HG03520 (cell line): ENCODE data around the gene DISC1.

ENCODE experiments used
- ATAC-seq: cut with Tn5 transposase; IDR thresholded peaks from one replicate; pipeline ENCODE4 v1.9.1; 2021; ENCODE audit warnings: mild to moderate bottlenecking, moderate library complexity; ENCODE audit not compliant: unreplicated experiment

Gene DISC1

DNA sequence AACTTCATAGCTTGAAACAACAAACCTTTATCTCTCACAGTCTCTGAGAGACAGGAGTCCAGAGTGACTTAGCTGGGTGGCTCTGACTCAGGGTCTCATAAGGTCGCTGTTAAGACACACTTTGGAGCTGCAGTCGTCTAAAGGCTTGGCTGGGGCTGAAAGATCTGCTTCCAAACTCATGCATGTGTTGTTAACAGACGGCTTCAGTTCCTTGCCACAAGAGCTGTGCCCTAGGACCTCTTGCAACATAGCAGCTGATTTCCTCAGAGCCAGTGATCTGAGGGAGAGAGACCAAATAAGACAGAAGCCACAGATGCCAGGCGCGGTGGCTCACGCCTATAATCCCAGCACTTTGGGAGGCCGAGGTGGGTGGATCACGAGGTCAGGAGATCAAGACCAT lies 176.8 kb downstream of the DISC1 start:
- ATAC-seq = no peak

DNA sequence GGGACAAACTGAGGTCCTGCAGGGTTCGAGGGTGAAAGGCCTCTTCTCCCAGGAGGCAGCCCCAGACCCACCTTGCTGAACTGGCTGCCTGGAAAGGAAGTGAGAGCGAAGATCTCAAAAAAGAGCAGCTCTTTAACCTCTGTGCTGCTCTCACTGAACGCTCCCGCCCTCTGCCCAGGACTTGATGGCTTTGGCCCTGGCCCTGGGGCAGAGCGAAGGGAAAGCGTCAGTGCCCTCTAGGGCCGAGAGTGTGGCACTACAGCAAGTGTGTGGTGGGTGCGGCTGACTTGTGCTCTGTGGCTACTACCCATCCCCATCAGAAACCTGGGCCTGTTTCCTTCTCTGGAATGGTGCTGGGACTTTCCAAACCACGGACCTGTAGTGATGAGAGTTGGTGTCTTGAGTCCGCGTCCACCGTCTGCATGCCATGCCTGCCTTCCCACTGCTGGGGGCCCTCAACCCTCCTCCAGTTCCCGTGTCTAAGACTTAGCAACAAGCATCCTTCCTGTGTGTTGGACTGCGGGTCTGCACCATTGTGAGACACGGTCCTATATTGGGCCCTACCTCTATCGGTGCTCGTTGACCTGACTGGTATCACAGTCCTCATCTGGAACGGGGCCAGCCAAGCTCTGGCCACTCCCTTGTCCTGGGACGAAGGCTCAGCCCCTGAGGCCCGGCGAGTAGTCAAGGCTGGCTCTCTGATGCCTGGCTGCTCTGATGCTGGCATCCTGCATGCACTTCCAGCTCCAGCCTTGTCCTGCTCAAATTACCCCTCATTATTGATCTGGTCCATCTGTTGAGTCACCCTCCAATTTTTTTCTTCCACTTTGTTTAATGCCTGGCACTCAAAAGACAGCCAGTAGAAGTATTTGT lies 180.3 kb downstream of the DISC1 start:
- ATAC-seq = peak; percentile 90

DNA sequence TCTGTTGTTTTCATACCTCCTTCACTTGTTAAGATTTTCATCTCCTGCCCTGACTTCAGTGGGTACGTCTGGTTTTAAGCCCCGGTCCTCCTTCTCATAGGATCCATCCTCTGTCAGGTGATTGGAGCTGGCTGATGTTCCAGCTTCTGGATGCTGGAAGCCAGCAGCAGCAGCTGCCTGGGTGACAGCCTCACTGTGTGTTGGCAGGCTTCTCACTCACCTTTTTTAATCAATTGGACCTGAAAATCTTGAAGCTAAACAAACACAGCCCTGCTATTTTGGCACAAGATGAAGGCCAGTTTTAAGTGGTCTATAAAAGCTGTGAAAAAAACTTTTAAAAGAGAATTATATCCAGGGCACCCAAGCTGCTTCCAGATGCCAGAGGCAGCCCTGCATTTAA lies 181.0 kb downstream of the DISC1 start:
- no peak for ATAC-seq

DNA sequence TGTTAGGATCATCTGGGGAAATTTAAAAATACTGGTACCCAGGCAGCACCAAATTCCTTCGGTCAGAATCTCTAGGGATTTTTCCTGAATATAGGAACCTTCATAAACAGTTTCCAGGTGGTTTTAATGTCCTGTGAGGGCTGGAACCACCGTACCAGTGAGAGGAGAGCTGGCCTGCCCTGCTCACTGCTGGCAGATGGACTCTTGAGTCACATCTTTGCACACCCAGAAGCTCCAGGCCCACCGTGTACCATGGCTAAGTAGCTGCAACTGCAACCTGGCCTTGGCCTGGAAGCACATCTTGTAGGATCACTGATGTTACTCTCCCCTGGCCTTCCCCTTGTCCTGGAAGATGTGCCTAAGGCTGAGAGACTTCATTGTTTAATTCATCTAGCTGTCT lies 181.5 kb downstream of the DISC1 start:
- no peak for ATAC-seq

DNA sequence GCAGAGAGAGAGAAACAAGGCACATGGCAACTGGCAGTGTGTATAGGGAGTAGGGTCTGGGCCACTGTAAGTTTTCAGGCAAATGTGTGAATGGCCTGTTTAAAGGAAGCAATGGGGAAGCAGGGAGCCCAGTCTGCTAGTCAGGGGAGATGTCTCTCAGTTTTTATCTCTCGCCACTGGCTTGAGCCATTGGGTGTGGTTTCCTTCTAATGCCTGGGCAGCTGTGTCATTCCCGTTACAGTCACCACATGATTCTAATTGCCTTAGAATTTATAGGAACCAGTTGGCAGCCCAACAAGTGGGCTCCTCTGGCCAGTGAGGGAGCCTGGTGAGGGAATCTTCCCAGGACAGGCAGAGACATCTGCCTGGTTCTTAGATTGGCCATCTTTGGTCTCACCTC lies 182.4 kb downstream of the DISC1 start:
- ATAC-seq = no peak

DNA sequence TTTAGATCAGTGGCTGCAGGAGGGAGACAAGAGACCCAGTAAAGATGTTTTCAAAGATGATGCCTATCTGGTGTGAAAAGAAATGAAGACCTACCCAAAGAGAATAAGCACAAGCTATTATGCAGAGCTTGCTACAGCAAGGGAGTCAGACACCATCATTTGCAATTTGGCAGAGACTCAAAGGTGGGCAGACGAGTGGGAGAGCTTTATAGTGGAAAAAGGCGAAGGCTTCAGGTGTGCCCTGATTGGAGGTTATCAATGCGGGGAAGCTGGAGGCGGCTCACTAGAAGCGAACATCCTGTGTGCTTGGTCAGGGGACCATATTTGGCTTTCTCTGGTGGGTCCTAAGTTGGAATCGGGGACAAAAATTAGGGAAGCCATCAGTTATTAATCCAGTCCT lies 183.8 kb downstream of the DISC1 start:
- ATAC-seq = no peak

DNA sequence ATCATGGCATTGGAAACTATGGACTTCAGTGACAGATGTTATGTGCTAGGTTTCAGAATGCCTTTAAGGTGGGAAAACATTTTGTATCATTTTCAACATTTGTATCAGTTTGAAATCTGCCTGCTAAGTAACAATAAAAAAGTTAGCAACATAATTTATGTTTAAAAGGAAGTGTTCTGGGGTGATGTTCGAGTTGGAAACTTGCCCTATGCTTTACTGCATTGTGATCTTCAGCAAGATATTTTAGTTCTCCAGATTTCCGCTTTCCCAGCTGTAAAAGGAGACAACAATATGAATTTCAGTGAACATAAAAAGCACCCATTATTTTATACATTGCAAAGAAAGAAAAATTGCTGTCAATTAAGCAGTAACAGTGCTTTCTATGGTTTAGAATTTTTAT lies 187.4 kb downstream of the DISC1 start:
- no peak for ATAC-seq

DNA sequence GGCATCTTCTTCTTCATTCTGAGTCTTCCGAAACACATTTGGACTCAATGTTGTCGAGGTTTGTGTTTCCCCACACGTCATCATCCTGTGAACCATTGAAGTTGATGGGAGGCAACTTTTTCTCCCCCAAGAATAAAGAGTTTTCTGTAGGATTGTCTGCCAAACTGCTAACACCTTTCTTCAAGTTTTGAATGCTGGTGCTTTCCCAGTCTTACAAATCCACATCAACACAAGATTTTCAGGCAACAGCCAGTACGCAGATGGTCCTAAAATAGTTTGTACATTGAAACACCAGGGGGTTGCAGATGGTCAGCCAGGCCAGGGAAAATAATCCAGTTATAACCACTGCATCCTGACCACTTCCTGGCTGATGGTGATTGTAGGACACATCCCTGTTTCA lies 187.9 kb downstream of the DISC1 start:
- ATAC-seq = no peak

DNA sequence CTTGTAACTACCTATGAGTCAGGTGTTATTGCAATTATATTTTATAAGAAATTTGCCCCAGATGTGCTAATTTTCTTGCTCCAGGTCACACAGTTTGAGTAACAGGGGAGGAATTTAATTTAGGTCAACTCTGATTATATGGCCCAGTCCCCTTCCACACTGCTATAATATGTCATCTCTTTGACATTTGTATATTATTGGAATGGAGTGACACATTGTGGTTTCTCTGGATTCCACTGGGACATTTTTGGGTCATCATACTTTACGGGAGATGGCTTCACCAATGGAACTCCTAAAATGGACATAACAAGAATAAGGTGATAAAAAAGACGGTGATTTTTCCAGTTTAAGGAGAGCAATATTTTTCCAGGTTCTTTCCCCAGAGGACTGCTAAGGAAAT lies 191.2 kb downstream of the DISC1 start:
- no peak for ATAC-seq

DNA sequence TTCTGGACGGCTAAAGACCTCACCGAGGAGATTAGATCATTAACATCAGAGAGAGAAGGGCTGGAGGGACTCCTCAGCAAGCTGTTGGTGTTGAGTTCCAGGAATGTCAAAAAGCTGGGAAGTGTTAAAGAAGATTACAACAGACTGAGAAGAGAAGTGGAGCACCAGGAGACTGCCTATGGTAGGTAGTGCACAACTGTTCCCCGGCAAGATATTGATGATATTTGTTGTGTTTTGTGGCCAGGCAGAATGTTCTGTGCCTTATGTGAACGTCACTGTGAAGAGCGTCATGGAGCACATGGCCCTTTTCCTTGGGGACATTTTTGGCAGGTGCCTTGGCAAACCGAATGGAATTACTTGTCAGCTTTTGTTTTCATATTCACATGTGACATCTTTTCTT lies 191.7 kb downstream of the DISC1 start:
- no peak for ATAC-seq

DNA sequence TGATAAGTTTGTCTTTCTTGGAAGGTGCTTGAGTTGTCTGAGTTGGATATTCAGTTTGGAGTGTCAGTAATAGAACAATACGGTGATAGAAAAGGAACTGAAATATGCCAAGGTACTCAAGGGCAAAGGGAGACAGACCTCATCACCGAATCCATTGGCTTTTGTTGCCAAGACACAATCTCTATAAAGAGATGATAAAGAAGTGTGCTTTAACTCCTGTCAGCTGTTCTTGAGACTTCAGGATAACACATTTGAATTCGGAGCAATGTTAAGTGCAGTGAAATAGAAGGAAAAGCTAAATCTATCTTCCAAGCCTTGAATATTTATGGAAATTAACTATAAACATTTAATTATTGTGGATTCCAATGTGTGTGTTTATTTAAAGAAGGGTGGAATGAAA lies 194.7 kb downstream of the DISC1 start:
- ATAC-seq = no peak

DNA sequence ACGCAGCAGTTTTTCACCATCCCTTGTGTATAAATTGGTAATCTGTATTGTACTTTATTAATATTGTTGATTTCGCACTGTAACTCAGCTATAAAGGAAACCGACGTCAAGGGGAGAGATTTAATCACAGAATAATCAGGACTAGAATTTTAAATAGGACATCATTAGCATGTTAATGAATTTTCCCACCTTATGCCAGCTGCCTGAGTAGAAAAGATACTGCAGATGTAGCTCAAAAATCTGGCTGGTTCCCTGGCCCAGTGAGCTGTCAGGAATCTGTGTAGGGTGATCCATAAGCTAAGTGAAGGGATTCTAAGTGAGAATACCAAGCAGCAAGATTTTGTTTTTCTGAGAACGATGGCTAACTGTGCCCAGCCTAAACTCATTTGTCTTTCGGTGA lies 195.5 kb downstream of the DISC1 start:
- ATAC-seq = no peak

DNA sequence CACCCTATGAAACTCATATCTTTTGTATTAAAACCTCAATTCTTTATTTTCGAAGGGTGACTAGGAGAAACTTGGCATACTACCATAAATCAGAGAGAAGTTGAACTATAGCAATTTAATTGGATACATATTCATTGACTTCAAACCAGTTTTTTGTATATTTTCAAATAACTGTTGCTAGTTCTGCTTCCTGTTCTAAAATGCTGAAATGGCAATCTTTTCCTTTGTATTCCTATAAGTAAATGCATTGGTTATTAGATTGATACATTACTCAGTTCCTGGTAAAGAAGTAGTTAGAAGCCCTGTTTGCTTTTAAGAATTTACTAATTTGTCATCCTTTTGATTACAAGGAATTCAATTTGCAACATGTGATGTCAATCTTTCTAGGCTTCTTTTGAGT lies 200.0 kb downstream of the DISC1 start:
- no peak for ATAC-seq

DNA sequence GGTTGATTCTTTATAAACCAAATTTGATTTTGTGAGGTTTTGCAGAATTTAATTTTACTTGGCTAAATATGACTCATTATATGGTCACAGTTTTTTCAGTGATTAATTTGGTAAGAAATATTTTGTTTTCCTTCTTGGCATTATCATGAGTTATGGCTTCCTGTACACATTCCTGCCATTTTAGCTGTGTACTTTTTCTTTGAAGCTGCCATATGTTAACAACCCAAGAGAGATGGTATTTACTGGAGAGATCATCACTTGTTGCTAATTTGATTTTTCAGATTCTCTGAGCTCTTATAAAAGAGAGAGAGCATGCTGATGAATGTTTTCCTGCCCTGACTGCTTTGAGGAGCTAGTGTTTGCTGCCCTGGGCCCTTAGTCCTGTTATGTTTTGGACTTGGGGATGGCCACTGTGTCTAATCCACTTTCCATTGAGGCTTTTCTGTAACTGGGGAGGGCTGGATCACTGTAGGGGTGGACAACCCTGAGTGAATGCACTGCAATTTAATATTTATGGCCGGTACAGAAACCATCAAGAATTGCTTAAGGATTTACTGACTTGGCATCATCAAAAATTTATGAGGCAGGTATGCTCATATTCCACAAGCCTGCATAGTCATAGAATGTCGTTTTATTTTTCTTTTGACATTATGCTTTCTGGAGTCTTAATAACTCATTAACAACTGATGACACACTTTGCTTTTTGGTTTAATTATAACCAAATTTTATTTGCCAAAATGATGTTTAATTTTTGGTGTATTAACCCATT lies 200.9 kb downstream of the DISC1 start:
- ATAC-seq = no peak

DNA sequence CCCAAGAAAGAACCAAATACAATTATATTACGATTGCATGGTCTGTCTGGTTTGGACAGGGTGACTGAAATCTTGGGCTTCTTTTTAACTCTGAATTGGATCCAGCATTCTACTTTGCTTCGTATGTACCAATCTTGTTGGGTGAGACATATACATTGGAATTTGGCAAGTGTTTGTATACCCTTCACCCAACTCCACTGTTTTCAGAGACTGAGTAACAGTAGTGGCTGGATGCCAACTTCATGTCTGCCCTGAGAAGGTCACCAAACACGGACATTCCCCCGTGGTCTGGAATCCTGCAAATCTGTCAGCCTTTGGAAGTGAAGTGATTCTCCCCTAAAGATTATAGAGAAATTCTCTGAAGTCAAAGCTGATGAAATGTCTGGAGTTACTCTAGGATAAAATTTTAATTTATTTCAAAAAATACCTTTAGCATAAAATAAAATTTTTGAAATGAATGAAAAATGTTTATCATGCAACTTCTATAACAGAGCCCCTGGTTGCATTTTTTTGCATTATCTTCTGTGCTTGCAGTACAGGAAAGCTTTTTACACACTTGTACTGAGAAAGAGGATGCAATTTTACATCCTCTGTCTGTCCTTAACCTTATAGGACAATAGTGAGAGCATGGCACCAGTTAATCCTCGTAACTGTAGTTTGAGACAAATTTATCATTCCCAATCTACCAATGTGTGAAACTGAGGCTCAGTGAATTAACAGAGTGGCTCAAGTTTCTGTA lies 201.8 kb downstream of the DISC1 start:
- no peak for ATAC-seq

DNA sequence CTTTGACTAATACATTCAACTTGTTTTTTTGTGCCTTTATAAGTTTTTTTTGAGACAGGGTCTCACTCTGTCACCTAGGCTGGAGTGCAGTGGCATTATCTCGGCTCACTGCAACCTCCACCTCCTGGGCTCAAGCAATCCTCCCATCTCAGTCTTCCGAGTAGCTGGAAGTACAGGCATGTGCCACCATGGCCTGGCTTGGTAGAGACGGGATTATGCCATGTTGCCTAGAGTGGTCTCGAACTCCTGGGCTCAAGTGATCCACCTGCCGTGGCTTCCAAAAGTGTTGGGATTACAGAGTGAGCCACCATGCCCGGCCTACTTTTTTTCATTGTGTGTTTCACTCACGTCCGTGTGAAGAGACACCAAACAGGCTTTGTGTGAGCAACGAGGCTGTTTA lies 202.7 kb downstream of the DISC1 start:
- ATAC-seq = no peak

DNA sequence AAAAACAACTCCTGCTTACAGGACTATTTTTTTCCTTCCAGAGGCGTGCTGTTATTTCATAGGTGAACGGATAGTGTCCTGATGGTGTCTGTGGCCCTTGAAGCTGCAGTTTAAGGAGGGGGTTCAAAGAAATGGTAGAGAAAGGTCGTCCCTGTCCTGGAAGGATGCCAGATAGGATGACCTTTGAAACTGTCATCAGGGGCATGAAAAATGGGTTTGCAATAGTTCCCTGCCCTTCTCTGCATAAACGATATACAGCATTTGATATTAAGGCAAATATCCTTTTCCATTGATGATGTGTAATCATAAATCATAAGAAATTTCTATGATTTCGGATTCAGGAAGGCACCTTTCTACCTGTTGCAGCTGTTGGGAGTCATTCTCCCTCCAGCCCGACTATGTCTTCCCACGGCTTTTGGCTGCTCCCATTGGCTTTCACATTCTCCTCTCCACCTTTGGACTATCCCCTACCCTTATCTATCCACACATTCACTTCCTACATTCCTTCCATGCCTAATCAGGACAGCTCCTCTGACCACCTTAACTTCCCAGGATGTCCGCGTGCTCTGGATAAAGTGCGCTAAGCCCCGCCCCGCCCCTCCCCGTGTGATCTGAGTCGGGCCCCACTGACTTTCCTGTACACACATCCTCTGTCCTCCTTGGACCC lies 209.8 kb downstream of the DISC1 start:
- ATAC-seq = no peak

DNA sequence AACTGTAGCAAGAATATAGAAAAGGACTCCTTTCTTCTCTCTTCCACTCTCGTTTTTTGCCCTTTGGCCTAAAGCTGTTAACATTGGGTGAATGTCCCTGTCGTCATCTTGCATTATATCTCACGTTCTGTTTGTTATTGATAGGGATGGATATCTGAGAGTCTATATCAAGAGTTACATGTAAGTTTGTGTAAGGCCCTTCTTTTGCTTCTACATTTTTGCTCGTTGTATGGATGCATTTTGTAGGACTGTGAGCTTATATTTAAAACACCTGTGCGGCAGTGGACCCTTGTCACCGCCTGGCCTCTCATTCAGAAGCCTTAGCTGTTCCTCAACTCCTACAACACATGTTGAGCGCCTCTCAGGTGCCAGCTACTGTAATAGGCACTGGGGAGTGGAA lies 211.9 kb downstream of the DISC1 start:
- no peak for ATAC-seq

DNA sequence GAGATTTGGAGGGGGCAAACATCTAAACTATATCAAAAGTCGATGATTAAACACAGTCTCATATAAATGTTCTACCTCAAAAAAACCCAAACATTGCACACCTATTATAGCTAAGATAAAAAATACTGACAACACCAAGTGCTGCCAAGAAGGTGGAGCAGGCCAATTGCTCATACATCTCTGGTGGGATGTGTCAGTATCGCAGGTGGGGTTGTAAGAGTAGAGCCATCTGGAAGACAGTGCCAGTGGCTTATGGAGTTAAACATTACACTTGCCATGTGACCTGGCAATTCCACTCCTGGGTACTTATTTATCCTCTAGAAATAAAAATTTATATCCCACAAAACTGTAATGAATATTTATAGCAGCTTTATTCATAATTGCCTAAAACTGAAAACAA lies 213.4 kb downstream of the DISC1 start:
- no peak for ATAC-seq

DNA sequence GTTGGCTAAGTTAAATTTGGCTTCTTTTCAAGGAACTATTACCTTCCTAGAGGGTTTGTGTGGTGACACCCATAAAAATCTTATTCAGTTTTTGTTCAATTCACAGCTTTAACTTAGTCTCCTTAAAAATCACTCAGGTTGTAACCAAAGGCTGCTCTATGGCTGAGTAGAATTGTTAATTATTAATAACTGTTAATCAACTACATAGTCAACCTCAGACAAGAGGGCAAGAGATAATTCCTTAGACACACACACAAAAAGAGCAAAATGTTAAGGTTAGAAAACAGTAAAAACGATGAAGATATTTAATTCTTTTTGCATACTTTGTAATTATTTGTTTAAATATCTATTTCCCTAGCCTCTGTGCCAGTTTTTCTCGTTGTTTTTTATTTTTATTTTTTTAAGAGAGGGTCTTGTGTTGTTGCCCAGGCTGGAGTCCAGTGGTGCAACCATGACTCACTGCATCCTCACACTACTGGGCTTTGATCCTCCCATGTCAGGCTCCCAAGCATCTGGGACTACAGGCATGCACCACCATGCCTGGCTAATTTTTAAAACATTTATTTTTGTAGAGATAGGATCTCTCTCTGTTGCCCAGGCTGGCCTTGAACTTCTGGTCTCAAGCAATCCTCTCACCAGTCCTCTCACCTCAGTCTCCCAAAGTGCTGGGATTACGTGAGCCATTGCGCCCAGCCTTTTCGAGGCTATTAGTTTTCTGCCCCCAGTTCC lies 215.2 kb downstream of the DISC1 start:
- no peak for ATAC-seq
